Fibroblast of skin of abdomen (primary cell): ENCODE data around the gene TMEM178A. TPM values are rescaled to one million over a fixed set of nuclear protein-coding genes. Genes with fewer than 3 reads are reported as not detected.
"Not testable (repeated sequence)": the region's sequence is repeated elsewhere in the genome, so short reads cannot be mapped to it uniquely, and the experiment has no call there.

Experiments used
- DNase-seq: peaks from one replicate; pipeline ENCODE4 v3.0.0-alpha.2; 2013
- polyA plus RNA-seq, 2 experiments: library from polyadenylated mRNA; unstranded; fragments of 120-200 nt; gene quantifications; one replicate each; pipeline ENCODE4 v1.2.1, GENCODE V29; 2013; ENCODE audit not compliant: insufficient read length in 2 of 2

Gene TMEM178A
- 0.59 TPM for polyA plus RNA-seq (2013, experiment 1 of 2; ENCODE audit: insufficient read length)
- 0.82 TPM for polyA plus RNA-seq (2013, experiment 2 of 2; ENCODE audit: insufficient read length)

DNA sequence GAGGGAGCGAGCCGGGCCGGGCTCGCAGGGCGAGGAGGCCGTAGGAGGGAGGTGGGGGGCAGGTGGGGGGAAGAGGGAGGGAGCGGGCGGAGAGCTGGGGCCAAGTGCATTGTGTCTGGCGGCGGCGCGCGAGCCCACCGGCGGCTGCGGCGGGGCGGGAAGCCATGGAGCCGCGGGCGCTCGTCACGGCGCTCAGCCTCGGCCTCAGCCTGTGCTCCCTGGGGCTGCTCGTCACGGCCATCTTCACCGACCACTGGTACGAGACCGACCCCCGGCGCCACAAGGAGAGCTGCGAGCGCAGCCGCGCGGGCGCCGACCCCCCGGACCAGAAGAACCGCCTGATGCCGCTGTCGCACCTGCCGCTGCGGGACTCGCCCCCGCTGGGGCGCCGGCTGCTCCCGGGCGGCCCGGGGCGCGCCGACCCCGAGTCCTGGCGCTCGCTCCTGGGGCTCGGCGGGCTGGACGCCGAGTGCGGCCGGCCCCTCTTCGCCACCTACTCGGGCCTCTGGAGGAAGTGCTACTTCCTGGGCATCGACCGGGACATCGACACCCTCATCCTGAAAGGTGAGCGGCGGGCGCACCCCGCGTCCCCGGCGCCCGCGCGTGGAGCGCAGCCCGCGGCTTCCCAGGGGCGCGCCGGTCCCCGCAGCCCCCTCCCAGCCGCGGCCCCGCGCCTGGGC lies at the start of gene TMEM178A:
TSS of gene TMEM178A (plus strand) at position 107 of the 680 bp plus-strand sequence. CDS start at position 165, 58 bp downstream.
- no peak for DNase-seq

DNA sequence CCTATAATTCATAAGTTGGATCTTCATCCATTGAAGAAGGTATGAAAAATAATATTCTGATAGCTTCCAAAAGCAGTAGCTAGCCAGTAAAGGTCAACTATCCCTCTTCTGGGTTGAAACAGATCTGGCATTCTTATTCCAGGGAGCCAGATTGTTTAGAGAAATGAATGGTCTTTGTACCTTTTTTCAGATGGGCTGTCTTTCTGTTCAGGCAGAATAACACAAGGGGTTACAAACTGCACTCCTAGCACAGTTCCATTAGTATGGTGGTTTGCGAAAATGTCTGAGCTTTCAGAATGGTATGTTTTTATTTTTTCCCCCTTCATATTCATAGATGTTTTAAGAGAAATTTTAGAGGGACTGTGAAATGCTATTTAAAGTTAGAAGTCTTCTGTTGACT lies 47.5 kb upstream of the TMEM178A start:
- no peak for DNase-seq

DNA sequence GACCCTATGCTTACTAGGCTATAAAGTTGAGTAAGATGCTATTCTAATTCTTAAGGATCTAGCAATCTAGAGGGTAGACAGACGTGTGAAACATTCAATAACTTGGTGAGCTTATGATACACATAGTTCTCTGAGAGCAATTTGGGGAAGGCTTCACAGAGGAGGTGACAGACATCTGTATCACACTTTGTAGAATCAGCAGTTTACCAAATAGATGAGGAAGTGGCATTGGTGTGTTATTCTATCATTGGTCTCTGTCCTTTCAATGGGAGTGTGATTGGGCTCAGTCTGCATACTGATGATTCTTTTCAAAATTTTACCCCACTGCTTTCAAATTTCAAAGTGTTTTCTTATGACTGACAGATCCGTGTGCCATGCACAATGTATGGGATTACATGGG lies 47.0 kb upstream of the TMEM178A start:
- no peak for DNase-seq

DNA sequence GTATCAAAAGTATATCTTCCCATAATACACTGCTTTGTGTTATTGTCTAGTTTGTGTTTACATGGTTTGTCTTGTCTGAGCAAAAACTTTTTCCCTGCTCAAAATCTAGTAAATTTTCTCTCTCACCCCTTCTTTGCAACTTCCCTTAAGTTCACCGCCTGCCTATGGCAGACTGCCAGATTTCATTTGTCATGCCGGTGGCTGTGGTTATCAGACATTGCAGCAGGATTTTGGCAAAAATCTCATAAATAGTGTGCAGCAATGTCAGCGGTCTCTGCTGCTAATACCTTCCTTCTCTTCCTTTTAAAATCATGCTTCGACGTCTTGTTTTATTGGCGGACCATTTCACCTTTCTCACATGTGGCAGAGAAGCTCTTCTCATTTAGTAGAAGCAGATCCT lies 45.6 kb upstream of the TMEM178A start:
- DNase-seq, result peak; percentile 89

DNA sequence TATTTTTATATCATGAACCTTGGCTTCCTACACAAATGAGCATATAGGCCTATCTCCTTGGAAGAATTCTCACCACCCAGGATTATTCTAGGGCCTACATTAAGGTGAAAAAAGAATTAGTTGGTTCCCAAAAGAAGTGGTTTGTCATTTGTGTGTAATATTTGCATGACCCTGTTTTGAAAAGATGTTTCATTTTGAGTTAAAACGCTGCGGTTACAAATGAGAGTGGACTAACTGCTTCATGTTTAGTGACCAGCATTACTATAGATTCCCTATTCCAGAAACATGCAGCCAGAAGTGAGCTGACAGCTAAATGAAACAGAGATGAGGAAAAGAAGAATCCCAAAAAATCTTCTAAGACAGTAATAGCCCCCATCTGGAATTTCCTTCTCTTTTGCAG lies 44.1 kb upstream of the TMEM178A start:
- no peak for DNase-seq

DNA sequence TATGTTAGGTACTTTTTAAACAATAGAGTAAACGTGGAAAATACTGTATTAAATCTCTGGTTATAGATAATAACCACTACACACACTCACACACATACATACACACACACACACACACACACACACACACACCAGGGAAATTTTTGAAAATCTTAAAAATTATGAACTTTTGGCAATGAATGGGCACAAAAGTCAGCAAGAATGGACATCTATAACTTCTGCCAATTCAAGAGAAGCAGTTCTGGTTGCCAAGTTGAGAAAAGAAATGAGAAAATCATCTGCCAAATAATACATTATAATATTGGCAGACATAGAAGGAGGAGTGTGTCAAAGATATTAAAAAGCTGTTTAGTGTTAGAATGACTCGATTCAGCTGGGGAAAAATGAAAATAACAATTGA lies 42.9 kb upstream of the TMEM178A start:
- no peak for DNase-seq

DNA sequence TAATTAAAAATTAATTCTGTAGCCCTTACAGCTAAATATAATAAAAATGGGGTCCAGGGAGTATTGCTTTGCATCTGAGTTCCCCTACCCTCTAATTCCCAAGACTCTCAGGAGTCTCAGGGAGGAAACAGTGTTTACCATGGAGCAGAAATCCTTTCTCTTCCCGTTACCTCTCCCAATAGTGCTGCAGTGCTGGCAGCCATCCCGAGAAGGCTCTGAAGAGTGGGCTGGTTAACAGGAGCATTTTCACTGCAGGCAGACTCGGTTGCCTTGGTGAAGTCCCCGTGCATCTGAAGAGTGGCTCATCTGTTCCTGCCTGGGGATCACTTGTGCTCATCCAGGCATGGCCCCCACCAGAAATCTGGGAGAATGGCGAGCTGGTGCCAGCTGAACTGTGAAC lies 41.8 kb upstream of the TMEM178A start:
- no peak for DNase-seq

DNA sequence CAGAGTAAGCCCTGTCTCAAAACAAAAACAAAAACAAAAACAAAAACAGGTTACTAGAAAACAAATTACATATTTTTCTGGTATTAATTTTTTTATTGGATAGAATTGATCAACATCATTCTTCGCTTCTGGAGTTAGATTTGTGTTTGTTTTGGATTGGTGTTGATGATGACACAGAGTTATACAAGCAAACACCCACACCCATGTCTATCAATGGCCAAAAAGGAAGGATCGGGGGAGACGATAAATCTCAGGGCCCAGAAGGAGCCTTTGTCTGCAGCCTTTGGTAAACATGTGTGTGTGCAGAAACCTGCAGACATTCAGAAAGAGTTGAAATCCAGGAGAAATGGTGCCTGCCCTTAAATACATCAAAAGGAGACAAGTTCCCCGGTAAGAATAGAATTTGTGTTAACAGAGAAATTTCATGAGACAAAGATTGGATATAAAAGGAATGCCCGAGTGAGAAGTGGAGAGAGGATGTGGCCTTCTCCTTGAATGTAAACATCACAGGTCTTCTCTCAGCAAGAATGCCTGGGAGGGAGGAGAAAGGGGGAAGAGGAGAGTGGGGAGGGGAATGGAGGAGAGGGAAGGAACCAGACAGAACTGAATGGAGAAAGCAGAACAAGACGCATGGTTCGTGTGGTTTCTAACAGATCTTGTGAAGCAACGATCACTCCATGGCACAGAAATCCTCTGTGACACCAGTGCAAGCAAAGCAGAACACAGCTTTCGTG lies 40.4 kb upstream of the TMEM178A start:
- DNase-seq, result no peak

DNA sequence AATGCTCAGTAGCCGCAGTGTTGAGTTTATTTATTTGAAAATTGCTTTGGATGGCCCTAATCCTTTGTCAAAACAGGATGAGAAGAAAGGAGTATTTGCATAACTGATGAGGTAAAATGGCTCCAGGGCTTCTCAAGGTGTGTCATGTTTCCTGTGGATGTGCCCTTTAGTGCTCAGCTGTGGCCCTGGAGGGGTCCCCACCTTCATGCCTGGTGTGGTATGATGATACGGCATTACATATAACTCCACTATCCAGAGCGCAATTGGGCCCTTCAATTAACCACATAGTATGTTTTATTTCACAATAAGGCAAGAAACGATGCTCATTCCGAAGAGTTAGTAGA lies 39.8 kb upstream of the TMEM178A start:
- no peak for DNase-seq

DNA sequence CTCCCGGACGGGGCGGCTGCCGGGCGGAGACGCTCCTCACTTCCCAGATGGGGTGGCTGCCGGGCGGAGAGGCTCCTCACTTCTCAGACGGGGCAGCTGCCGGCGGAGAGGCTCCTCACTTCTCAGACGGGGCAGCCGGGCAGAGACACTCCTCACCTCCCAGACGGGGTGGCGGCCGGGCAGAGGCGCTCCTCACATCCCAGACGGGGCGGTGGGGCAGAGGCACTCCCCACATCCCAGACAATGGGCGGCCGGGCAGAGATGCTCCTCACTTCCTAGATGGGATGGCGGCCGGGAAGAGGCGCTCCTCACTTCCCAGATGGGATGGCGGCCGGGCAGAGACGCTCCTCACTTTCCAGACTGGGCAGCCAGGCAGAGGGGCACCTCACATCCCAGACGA lies 37.4 kb upstream of the TMEM178A start:
- DNase-seq, result not testable (repeated sequence)

DNA sequence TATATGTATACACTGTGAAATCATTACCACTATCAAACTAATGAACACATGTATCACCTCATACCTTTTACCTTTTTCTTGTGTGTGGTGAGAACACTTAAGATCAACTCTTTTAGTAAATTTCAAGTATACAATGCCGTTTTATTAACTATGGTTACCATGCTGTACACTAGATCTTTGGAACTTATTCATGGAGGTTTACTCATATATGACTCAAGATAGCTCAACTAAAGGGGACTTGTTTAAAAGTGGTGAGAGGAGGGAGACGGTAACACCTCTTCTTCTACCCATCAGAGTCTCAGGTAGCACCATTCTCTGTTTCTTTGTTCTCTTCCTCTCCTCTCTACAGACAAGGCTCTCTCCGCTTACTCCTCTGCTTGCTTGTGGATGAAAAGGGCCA lies 36.1 kb upstream of the TMEM178A start:
- no peak for DNase-seq

DNA sequence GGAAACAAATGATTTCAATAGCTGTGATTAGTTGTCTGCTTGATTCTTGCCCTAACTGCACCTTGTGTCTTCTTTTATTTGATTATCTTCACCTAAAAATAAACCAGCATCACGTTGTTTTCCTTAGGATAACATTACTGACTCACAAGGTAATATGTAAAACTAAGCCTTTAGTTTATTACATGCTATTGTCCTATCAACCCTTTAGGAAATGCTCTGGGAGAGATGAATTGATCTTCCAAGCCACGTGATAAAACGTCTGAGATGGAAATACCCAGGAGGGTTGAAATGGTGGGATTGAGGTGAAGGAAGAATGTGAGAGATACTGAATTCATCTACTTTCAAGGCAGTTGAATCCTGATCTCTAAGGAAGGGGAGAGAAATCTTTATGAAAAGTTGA lies 34.5 kb upstream of the TMEM178A start:
- DNase-seq, result no peak

DNA sequence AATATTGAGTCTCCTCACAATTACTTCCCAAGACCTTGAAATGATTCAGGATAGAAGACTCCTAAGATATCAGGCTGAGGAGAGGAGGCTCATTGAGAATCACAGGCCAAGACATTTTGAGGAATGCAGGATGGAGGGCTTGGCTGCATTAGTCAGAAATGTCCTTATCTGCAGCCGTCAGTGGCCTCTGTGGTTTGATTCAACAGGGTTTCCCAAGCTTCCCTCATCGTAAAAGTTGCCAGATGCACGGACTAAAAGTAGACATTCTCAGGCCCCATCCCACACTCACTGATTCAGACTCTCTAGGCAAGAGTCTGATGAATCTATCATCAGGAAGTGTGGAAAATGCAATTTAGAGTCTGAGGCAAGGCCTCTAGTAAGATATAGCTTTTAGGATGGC lies 34.0 kb upstream of the TMEM178A start:
- peak; percentile 95 for DNase-seq

DNA sequence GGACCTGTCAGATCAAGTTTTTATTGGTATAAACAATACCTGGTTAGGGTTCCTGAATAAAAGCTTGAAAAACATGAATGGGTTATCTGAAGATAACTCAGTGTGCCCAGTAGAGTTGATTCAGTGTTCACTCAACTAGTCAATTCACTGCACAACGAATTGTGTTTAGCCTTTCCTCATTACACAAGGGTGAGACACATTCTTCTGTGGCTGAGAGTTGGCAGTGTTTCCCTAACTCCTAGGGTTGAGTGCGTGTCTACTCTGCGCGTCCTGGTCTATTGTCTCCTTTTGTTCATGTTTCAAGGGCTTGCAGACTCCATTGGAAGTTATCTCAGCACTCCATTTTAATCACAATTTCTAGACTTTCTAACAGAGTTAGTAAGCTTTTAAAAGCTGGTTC lies 32.8 kb upstream of the TMEM178A start:
- DNase-seq, result peak; percentile 69

DNA sequence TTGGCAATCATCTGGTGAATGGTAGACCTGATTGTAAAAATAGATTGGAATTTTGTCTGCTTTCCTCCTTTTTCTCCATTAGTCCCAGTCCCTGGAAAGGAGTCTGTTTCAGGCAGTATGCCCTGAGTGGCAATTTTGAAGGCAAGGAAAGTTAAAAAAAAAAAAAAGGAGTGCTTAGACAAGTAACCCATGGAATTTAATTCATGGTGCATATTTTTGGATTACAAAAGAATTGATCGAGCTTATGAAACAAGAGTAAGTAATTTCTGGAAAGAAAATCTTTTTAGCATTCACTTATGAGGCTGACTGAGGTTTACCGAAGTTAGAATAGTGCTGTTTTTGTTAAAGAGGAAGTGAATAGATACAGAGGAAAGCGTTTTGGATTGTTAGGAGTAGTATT lies 29.4 kb upstream of the TMEM178A start:
- no peak for DNase-seq

DNA sequence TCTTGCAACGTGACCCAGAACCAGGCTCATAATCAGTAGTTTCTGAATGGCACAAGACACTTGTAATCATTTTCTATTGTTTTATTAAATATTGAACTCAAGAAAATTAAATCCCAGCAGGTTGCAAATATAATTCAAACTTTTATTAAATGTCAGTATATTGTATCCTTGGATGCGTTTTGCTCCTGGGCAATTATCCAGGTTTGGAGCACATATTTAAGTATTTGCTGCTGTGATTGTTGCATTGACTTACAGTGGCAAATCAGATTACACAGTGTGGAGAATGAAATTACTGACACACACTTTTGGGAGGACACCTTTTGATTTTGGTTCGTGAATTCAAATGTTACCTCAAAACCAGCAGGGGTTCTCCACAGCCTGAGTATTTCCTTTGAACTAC lies 27.1 kb upstream of the TMEM178A start:
- no peak for DNase-seq

DNA sequence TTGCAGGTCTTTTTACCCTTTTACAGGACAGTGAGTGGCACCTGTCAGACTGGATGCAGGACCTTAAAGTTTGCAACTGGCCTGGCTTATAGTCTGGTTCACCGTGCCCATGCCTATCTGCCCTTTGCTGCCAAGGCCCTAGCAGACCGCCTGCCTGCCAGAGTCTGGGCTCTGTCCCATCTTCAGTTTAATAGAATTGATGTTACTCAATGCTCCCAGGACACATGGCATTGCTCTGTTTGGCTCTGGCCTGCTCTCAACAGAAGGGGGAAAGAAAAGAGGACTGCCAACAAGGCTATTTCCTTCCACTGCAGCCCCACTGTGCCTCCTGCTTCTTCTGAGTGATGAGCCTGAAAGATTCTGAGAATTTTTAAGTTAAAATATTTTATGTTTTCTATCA lies 25.6 kb upstream of the TMEM178A start:
- no peak for DNase-seq

DNA sequence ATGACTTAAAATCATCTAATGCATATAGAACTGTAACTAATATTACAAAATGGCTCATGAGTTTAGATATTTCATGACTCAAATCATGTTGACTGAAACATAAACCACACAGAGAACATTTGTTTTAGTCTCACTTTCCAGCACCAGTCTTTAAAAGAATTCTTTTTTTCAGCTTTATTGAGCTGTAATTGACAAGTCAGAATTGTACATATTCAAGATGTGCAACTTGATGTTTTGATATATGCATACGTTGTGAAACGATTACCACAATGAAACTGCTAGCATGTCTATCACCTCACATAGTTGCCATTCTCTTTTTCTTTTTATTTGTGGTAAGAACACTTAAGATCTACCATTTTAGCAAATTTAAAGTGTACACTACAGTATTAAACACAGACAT lies 25.0 kb upstream of the TMEM178A start:
- no peak for DNase-seq

DNA sequence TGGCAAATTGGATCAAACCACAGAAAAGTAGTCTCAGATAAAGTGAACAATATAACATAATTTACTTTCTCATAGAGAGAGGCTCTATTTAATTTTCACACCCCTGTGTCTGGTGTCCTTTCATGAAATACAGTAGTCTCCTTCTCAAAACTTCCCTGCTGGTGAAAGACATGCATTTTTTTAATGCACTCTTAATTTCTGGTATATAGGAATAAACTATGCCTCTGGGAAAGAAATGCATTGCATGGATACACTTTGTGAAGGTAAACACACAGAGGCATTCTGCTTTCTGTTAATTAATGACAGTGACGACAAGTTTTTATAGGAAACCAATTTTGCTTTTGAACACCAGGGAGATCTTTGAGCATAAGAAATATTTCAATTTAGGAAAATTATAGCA lies 24.1 kb upstream of the TMEM178A start:
- no peak for DNase-seq

DNA sequence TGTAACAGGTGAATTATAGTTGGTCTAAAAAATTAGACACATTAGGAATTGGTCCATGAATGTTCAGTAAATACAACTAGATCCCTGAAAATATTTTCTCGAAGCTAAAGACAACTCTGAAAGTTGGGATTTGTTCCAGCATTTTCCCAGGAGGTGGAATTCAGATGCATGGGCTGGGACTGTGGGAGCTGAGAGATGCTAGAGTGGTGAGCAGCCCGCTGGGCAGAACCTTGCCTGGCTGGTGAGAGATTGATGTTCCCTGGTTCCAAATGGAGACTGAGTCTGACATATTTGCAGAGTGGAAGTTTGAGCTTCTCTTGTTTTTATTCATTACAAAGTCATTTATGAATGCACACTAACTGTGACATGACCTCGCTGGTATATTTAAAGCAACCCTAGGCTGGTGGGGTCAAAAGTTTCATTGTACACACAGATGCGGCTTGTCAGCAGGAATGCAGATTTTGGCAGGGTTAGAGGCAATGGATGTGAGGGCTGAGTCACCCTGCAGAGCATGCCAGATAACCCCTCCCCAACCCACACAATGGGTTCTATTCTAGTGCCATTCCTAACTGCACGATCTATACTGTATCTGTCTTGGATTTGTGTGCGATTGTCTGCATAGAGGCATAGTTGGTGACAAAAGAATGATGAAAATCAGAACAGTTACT lies 23.5 kb upstream of the TMEM178A start:
- peak; percentile 84 for DNase-seq

DNA sequence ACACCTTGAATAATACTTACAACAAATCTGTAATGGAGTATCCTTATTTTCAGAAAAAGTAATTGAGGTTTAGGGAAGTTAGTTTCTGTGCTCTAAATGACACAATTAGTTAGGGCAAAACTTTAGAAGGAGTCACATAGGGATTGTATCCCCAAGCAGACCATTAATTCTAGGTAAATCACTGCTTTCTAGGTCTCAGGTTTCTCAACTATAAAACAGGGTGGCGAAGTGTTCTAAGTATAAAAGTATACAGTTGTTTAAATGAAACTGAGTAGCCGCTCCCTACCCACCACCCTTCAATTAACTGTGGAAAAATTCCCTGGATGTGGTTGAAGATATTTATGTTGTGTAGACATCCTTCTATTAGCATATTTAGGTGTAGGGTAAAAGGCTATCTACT lies 19.9 kb upstream of the TMEM178A start:
- DNase-seq, result no peak

DNA sequence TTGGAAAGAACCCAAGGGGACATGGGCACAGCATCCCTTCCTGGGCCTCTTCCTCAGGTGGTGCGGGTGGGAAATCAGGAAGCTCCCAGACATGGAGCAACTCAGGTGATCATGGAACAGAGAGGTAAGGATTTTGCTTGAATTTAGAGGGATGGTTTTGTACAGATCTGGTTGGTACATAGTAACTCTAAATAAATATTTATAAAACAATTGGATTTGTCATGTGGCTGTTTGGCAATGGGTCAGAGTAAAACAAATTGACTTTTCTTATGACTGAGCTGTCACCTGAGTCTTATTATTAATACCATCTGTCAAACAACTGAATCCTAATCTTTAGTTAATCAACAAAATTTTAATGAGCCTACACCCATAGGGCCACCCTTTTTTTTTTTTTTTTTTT lies 19.4 kb upstream of the TMEM178A start:
- no peak for DNase-seq

DNA sequence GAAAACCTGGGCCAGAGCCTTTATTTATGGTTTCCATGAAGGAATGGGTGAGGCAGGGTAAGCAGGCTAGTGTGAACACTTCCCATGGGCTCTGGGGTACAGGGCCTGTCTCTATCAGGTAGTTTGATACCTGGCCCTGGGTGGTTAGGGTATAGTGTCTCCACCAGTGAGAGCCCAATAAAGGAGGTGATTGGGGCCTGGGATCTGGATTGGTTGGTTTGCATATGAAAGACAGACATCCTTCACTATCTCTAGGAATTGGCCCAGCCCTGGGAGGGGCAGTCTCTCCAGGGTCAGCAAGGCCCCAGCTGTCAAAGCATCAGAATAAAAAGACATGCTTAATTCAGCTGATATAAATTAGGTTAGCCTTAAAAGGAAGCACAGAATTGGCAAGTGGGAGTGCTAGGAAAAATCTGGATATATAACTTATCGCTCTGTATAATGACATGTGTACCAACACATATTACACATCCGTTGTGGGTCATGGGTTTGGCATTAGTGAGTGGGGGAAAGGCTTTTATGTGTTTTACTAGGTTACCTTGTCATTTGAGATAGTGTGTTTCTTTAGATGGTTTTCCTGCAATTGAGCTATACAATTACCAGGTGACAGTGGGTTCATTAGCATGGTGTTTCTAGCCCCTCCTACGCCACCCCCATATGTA lies 18.5 kb upstream of the TMEM178A start:
- no peak for DNase-seq
